DMS 273 (cell line): ENCODE measurements around the gene IRF2.

ENCODE experiments used
- DNase-seq: peaks from one replicate; lab custom pipeline; 2025; ENCODE audit not compliant: unreplicated experiment; lab: John Stamatoyannopoulos, UW

IRF2 gene

GRCh38 chr4:184451726-184452125 lies 22.6 kb downstream of the IRF2 start:
- DNase-seq, result no peak

- no peak for DNase-seq
These were observed 23.4 kb downstream of the IRF2 start for GRCh38 chr4:184450743-184451535.

- DNase-seq, result no peak
These were observed 24.3 kb downstream of the IRF2 start for GRCh38 chr4:184450045-184450444.

- DNase-seq, result no peak
These were observed 25.5 kb downstream of the IRF2 start for GRCh38 chr4:184448821-184449220.

- DNase-seq, result no peak
These were observed 26.2 kb downstream of the IRF2 start for GRCh38 chr4:184448141-184448540.

- no peak for DNase-seq
These were observed 26.7 kb downstream of the IRF2 start for GRCh38 chr4:184447664-184448063.

- DNase-seq, result no peak
These were observed 28.2 kb downstream of the IRF2 start for GRCh38 chr4:184446132-184446658.

- no peak for DNase-seq
These were observed 29.4 kb downstream of the IRF2 start for GRCh38 chr4:184444953-184445309.

- no peak for DNase-seq
These were observed 30.0 kb downstream of the IRF2 start for GRCh38 chr4:184444215-184444952.

GRCh38 chr4:184443318-184443717 lies 31.0 kb downstream of the IRF2 start:
- no peak for DNase-seq

- DNase-seq, result no peak
These were observed 32.1 kb downstream of the IRF2 start for GRCh38 chr4:184442314-184442635.

GRCh38 chr4:184441461-184442313 lies 32.7 kb downstream of the IRF2 start:
- no peak for DNase-seq

- DNase-seq, result no peak
These were observed 33.6 kb downstream of the IRF2 start for GRCh38 chr4:184440595-184441358.

- DNase-seq, result peak; percentile 4
These were observed 34.3 kb downstream of the IRF2 start for GRCh38 chr4:184439856-184440594.

- no peak for DNase-seq
These were observed 35.0 kb downstream of the IRF2 start for GRCh38 chr4:184439386-184439785.

GRCh38 chr4:184438375-184438774 lies 36.0 kb downstream of the IRF2 start:
- no peak for DNase-seq

- no peak for DNase-seq
These were observed 36.6 kb downstream of the IRF2 start for GRCh38 chr4:184437565-184438265.

- DNase-seq, result no peak
These were observed 39.8 kb downstream of the IRF2 start for GRCh38 chr4:184434501-184435066.

- DNase-seq, result no peak
These were observed 40.3 kb downstream of the IRF2 start for GRCh38 chr4:184434021-184434420.
